ENCODE data around the gene AP4E1. TPM values are rescaled to one million over a fixed set of nuclear protein-coding genes. Genes with fewer than 3 reads are reported as not detected.

AP4E1 gene
- total RNA-seq, 6 donors from 2014 or later: 6.8 to 11.5 (median 9.4) TPM

- Histone ChIP-seq H3K27ac (no peak overlapping the region), H3K4me1 (no peaks in the 10 kb centered on the region), H3K36me3 (peaks cover 5 to 29% (median 15%) of the 10 kb centered on the region in 4 donors), H3K27me3 (no peaks in the 10 kb centered on the region), H3K9me3 (peaks cover 7 to 27% (median 21%) of the 10 kb centered on the region in 4 donors), H3K4me3 (no peak overlapping the region)
- no peak for DNase-seq
- TF ChIP-seq POLR2A (IDR thresholded peaks at IDR 0.05) (no peak), POLR2AphosphoS5 (IDR thresholded peaks at IDR 0.05) (no peak), EP300 (IDR thresholded peaks at IDR 0.05) (no peak)
- TF ChIP-seq, protein P1, sequence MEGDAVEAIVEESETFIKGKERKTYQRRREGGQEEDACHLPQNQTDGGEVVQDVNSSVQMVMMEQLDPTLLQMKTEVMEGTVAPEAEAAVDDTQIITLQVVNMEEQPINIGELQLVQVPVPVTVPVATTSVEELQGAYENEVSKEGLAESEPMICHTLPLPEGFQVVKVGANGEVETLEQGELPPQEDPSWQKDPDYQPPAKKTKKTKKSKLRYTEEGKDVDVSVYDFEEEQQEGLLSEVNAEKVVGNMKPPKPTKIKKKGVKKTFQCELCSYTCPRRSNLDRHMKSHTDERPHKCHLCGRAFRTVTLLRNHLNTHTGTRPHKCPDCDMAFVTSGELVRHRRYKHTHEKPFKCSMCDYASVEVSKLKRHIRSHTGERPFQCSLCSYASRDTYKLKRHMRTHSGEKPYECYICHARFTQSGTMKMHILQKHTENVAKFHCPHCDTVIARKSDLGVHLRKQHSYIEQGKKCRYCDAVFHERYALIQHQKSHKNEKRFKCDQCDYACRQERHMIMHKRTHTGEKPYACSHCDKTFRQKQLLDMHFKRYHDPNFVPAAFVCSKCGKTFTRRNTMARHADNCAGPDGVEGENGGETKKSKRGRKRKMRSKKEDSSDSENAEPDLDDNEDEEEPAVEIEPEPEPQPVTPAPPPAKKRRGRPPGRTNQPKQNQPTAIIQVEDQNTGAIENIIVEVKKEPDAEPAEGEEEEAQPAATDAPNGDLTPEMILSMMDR (IDR thresholded peaks at IDR 0.05): no peak
- ATAC-seq (ENCODE audit: low FRiP score in 2 of 2): no peak
Observed at GRCh38 chr15:50964075-50964474, 55.6 kb downstream of the AP4E1 start.

GRCh38 chr15:50968353-50968752 lies 59.9 kb downstream of the AP4E1 start:
- Histone ChIP-seq H3K27ac (no peak overlapping the region), H3K27me3 (no peaks in the 10 kb centered on the region), H3K36me3 (peaks cover 0 to 48% (median 22%) of the 10 kb centered on the region in 4 donors), H3K4me3 (no peak overlapping the region), H3K9me3 (peaks cover 13 to 42% (median 25%) of the 10 kb centered on the region in 4 donors), H3K4me1 (no peaks in the 10 kb centered on the region)
- 100% methylated on average over 2 of the region's 2 CpGs for WGBS, 2 donors
- no peak for ATAC-seq (ENCODE audit: low FRiP score in 2 of 2)
- TF ChIP-seq EP300 (IDR thresholded peaks at IDR 0.05): no peak
- DNase-seq: no peak

- DNase-seq (no peak), ATAC-seq (ENCODE audit: low FRiP score in 2 of 2) (no peak)
- H3K4me1 ChIP-seq: no peaks in the 10 kb centered on the region
- H3K9me3 ChIP-seq: peaks cover 6 to 21% (median 10%) of the 10 kb centered on the region in 4 donors
- H3K27me3 ChIP-seq: no peaks in the 10 kb centered on the region
- no peak overlapping the region for H3K4me3 ChIP-seq
- no peak for TF ChIP-seq POLR2A (IDR thresholded peaks at IDR 0.05)
- TF ChIP-seq, protein P1 (IDR thresholded peaks at IDR 0.05): no peak
- no peak for TF ChIP-seq EP300 (IDR thresholded peaks at IDR 0.05)
- no peak for TF ChIP-seq POLR2AphosphoS5 (IDR thresholded peaks at IDR 0.05)
- peaks cover 0 to 65% (median 22%) of the 10 kb centered on the region in 4 donors for H3K36me3 ChIP-seq
- no peak overlapping the region for H3K27ac ChIP-seq
- 94 to 95% methylated on average over 2 of the region's 2 CpGs for WGBS, 2 donors
Observed at GRCh38 chr15:50970524-50970923, 62.0 kb downstream of the AP4E1 start.

DNA sequence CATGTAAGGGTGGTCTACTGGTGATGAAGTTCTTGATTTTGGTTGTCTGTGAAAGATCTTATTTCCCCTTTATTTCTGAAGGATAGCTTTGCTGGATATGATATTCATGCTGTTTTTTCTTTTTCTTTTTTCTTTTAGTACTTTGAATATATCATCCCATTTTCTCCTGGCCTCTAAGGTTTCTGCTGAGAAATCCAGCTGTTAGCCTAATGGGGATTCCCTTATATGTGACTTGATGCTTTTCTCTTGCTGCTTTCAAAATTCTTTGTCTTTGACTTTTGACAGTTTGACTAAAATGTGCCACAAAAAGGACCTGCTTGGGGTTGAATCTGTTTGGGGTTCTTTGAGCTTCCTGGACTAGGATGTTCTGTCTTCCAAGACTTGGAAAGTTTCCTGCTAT lies 62.6 kb downstream of the AP4E1 start:
- no peaks in the 10 kb centered on the region for H3K4me1 ChIP-seq
- TF ChIP-seq POLR2A (IDR thresholded peaks at IDR 0.05) (no peak), POLR2AphosphoS5 (IDR thresholded peaks at IDR 0.05) (no peak), EP300 (IDR thresholded peaks at IDR 0.05) (no peak)
- TF ChIP-seq, protein P1 (IDR thresholded peaks at IDR 0.05): no peak
- peaks cover 0 to 65% (median 22%) of the 10 kb centered on the region in 4 donors for H3K36me3 ChIP-seq

DNA sequence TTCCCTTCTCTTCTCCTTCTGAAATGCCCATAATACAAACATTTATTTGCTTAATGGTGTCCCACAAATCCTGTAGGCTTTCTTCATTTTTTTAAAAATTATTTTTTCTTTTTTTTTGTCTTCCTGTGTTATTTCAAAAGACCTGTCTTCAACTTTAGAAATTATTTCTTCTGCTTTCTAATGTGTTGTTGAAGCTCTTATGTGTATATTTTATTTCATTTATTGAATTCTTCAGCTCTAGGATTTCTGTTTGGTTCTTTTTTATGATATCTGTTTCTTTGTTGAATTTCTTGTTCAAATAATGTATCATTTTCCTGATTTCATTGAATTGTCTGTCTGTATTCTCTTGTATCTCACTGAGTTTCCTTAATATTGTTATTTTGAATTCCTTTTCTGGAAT lies 63.1 kb downstream of the AP4E1 start:
- Histone ChIP-seq H3K27ac (no peak overlapping the region), H3K9me3 (peaks cover 6 to 21% (median 10%) of the 10 kb centered on the region in 4 donors), H3K36me3 (peaks cover 0 to 65% (median 22%) of the 10 kb centered on the region in 4 donors), H3K4me1 (no peaks in the 10 kb centered on the region), H3K4me3 (no peak overlapping the region), H3K27me3 (no peaks in the 10 kb centered on the region)
- TF ChIP-seq, protein P1 (IDR thresholded peaks at IDR 0.05): no peak
- TF ChIP-seq POLR2AphosphoS5 (IDR thresholded peaks at IDR 0.05) (no peak), POLR2A (IDR thresholded peaks at IDR 0.05) (no peak), EP300 (IDR thresholded peaks at IDR 0.05) (no peak)
- DNase-seq (no peak), ATAC-seq (ENCODE audit: low FRiP score in 2 of 2) (no peak)

More for the DNA sequence above, 62.6 kb downstream of the AP4E1 start:
- Histone ChIP-seq H3K9me3 (peaks cover 6 to 21% (median 10%) of the 10 kb centered on the region in 4 donors), H3K27me3 (no peaks in the 10 kb centered on the region), H3K4me3 (no peak overlapping the region), H3K27ac (no peak overlapping the region)
- DNase-seq (no peak), ATAC-seq (ENCODE audit: low FRiP score in 2 of 2) (no peak)
